CD14-positive monocyte (primary cell): ENCODE measurements around the gene SELL. TPM values are rescaled to one million over a fixed set of nuclear protein-coding genes. Genes with fewer than 3 reads are reported as not detected.

Source experiments
- DNase-seq, 3 donors: peaks; one replicate each; pipeline ENCODE4 v3.0.0-alpha.2; 2011 to 2022
- H2AFZ ChIP-seq: 2 replicates; pipeline ENCODE4 v1.6.0; 2012; ENCODE audit warnings: mild to moderate bottlenecking, low read depth, low read length, inconsistent platforms; ENCODE audit not compliant: insufficient read depth, poor library complexity, severe bottlenecking
- H3K27ac ChIP-seq, 2 donors: 1 replicate in 1 of 2; 2 replicates in 1 of 2; pipeline ENCODE4 v1.5.1; 2012 to 2013; ENCODE audit warnings: low read length in 2 of 2, control low read depth in 1 of 2, inconsistent platforms in 1 of 2, low read depth in 1 of 2, mild to moderate bottlenecking in 1 of 2
- H3K27me3 ChIP-seq, 2 donors: one replicate each; pipeline versions ENCODE4 v1.6.0 to v1.6.1; 2011 to 2013; ENCODE audit warnings: low read length in 2 of 2; ENCODE audit not compliant: control insufficient read depth in 2 of 2, insufficient read depth in 2 of 2
- H3K36me3 ChIP-seq, 2 donors: replicated peaks in 1 of 2; 1 replicate in 1 of 2; 2 replicates in 1 of 2; pipeline versions ENCODE4 v1.5.1 to v1.6.1; 2012 to 2013; ENCODE audit warnings: low read length in 2 of 2, control low read depth in 1 of 2, inconsistent platforms in 1 of 2, mild to moderate bottlenecking in 1 of 2; ENCODE audit not compliant: insufficient read depth in 2 of 2, control insufficient read depth in 1 of 2
- H3K4me1 ChIP-seq, 2 donors: 1 replicate in 1 of 2; 2 replicates in 1 of 2; pipeline versions ENCODE4 v1.5.1 to v1.6.1; 2012 to 2013; ENCODE audit warnings: low read length in 2 of 2, control low read depth in 1 of 2, inconsistent platforms in 1 of 2, mild to moderate bottlenecking in 1 of 2, moderate library complexity in 1 of 2; ENCODE audit not compliant: insufficient read depth in 2 of 2, control insufficient read depth in 1 of 2
- H3K4me2 ChIP-seq: replicated peaks from 2 replicates; pipeline ENCODE3; 2012; ENCODE audit warnings: low read length, moderate library complexity, mild to moderate bottlenecking; ENCODE audit not compliant: poor library complexity, severe bottlenecking; ENCODE audit errors: extremely low read depth
- H3K4me3 ChIP-seq, 3 experiments: fragments of 200-600 bp in 1 of 3; sonication (generic) in 1 of 3; replicated peaks in 1 of 3; 1 replicate in 2 of 3; 2 replicates in 1 of 3; pipeline ENCODE4 v1.5.1; 2011 to 2013; ENCODE audit warnings: low read length in 3 of 3, mild to moderate bottlenecking in 3 of 3, control low read depth in 2 of 3, low read depth in 2 of 3, inconsistent platforms in 1 of 3, moderate library complexity in 1 of 3
- H3K79me2 ChIP-seq: 2 replicates; pipeline ENCODE4 v1.6.0; 2012; ENCODE audit warnings: mild to moderate bottlenecking, control low read depth, inconsistent platforms, low read length, moderate library complexity; ENCODE audit not compliant: insufficient read depth
- H3K9ac ChIP-seq: 2 replicates; pipeline ENCODE4 v1.6.0; 2017; ENCODE audit warnings: low read length, mild to moderate bottlenecking; ENCODE audit not compliant: insufficient read depth, poor library complexity, severe bottlenecking
- H3K9me3 ChIP-seq, 2 donors: replicated peaks in 1 of 2; 1 replicate in 1 of 2; 2 replicates in 1 of 2; pipeline versions ENCODE4 v1.5.1 to v1.6.1; 2012 to 2013; ENCODE audit warnings: low read length in 2 of 2, control low read depth in 1 of 2; ENCODE audit not compliant: control insufficient read depth in 1 of 2, insufficient read depth in 1 of 2
- H4K20me1 ChIP-seq: 2 replicates; pipeline ENCODE4 v1.6.0; 2012; ENCODE audit warnings: mild to moderate bottlenecking, low read length, control low read depth, moderate library complexity; ENCODE audit not compliant: insufficient read depth
- H3K27ac Mint-ChIP-seq, 7 donors: one replicate each; pipeline ENCODE4 v1.8.0; 2020; ENCODE audit warnings: mild to moderate bottlenecking in 7 of 7, mixed read lengths in 7 of 7, moderate library complexity in 6 of 7, inconsistent platforms in 2 of 7
- H3K27me3 Mint-ChIP-seq, 3 donors: one replicate each; pipeline ENCODE4 v1.8.0; 2021 to 2022; ENCODE audit warnings: low read depth in 3 of 3, mild to moderate bottlenecking in 3 of 3, mixed read lengths in 3 of 3, moderate library complexity in 3 of 3, inconsistent platforms in 1 of 3
- H3K36me3 Mint-ChIP-seq, 2 donors: one replicate each; pipeline ENCODE4 v1.8.0; 2020; ENCODE audit warnings: mixed read lengths in 2 of 2, inconsistent platforms in 1 of 2, mild to moderate bottlenecking in 1 of 2
- H3K4me1 Mint-ChIP-seq: one replicate; pipeline ENCODE4 v1.8.0; 2020; ENCODE audit warnings: mild to moderate bottlenecking, mixed read lengths
- H3K4me3 Mint-ChIP-seq, 2 donors: one replicate each; pipeline ENCODE4 v1.8.0; 2020; ENCODE audit warnings: mild to moderate bottlenecking in 2 of 2, mixed read lengths in 2 of 2, moderate library complexity in 1 of 2
- H3K9me3 Mint-ChIP-seq, 7 donors: one replicate each; pipeline ENCODE4 v1.8.0; 2020 to 2022; ENCODE audit warnings: mixed read lengths in 7 of 7, mild to moderate bottlenecking in 6 of 7, moderate library complexity in 6 of 7, inconsistent platforms in 2 of 7
- CTCF ChIP-seq: fragments of 200-600 bp; IDR thresholded peaks from one replicate; pipeline ENCODE4 v1.8.0; 2022; ENCODE audit warnings: antibody characterized with exemption, mild to moderate bottlenecking
- WGBS: methylation state at CpG from one replicate; pipeline ENCODE4 v1.1.5; 2013; ENCODE audit warnings: missing lambda C conversion rate; ENCODE audit not compliant: insufficient coverage; 5-methylcytosine and 5-hydroxymethylcytosine counted together
- intact Hi-C, 2 donors: fragments of 100-400 bp; cut with micrococcal nuclease; formaldehyde crosslinking; loops; one replicate each; pipeline versions ENCODE4 v1.15.0 to v1.15.1; 2023
- polyA plus RNA-seq, 3 donors: library from polyadenylated mRNA; depleted of rRNA in 1 of 3; unstranded in 2 of 3; stranded (reverse) in 1 of 3; fragments of 300-500 nt in 2 of 3; fragments of >200 nt in 1 of 3; fragmentation: Illumina TruSeq in 2 of 3; gene quantifications; 1 replicate in 2 of 3; 2 replicates in 1 of 3; pipeline ENCODE4 v1.2.3, GENCODE V29; 2012 to 2021

SELL gene
- polyA plus RNA-seq, 3 donors, result 153 to 1,885 (median 1,118) TPM

GRCh38 chr1:169648709-169649108 is 62.7 kb downstream of the SELL start:
- Histone ChIP-seq H4K20me1 (no peaks in the 10 kb centered on the region), H3K9ac (no peak overlapping the region), H3K79me2 (no peaks in the 10 kb centered on the region), H3K36me3 (no peaks in the 10 kb centered on the region), H3K9me3 (no peaks in the 10 kb centered on the region), H3K27me3 (no peaks in the 10 kb centered on the region), H3K27ac (no peak overlapping the region), H2AFZ (peak overlapping the region; percentile 43), H3K4me1 (peaks cover 4 to 8% of the 10 kb centered on the region in 2 donors), H3K4me3 (no peak overlapping the region), H3K4me2 (no peak overlapping the region)
- Mint-ChIP-seq H3K4me1 (peaks cover 10% of the 10 kb centered on the region), H3K27me3 (peaks cover 0 to 2% (median 0%) of the 10 kb centered on the region in 3 donors), H3K36me3 (peaks cover 0 to 2% of the 10 kb centered on the region in 2 donors), H3K27ac (peak overlapping the region in 4 of 7 donors; percentile 23 to 90 (median 34)), H3K4me3 (no peak overlapping the region), H3K9me3 (peaks cover 0 to 8% (median 3%) of the 10 kb centered on the region in 7 donors)
- 17% methylated on average over 1 of the region's 1 CpG for WGBS
- peak in 2 of 3 donors; percentile 14 to 31 for DNase-seq
- no peak for TF ChIP-seq CTCF
- intact Hi-C loops, result no loop called here

- Histone ChIP-seq H3K4me2 (no peak overlapping the region), H3K27ac (no peak overlapping the region), H3K4me3 (no peak overlapping the region), H3K79me2 (no peaks in the 10 kb centered on the region), H4K20me1 (no peaks in the 10 kb centered on the region), H3K9me3 (no peaks in the 10 kb centered on the region), H3K36me3 (no peaks in the 10 kb centered on the region), H3K27me3 (no peaks in the 10 kb centered on the region), H3K4me1 (peaks cover 4 to 8% of the 10 kb centered on the region in 2 donors), H3K9ac (no peak overlapping the region), H2AFZ (no peak overlapping the region)
- intact Hi-C loops, result no loop called here
- no CpG with 5 or more reads among the region's 2 CpGs for WGBS
- Mint-ChIP-seq H3K4me3 (no peak overlapping the region), H3K4me1 (peaks cover 10% of the 10 kb centered on the region), H3K36me3 (peaks cover 0 to 2% of the 10 kb centered on the region in 2 donors), H3K27me3 (peaks cover 0 to 2% (median 0%) of the 10 kb centered on the region in 3 donors), H3K9me3 (peaks cover 0 to 8% (median 3%) of the 10 kb centered on the region in 7 donors), H3K27ac (no peak overlapping the region)
- no peak for DNase-seq
- no peak for TF ChIP-seq CTCF
Observed at GRCh38 chr1:169648187-169648586, 63.2 kb downstream of the SELL start.
